Lung (tissue), 12 donors: ENCODE measurements around the gene LDLRAD2. TPM values are rescaled to one million over a fixed set of nuclear protein-coding genes. Genes with fewer than 3 reads are reported as not detected.

Source experiments
- ATAC-seq: fragments of 200-7000 bp; cut with Tn5 transposase; one replicate; pipeline ENCODE4 v1.9.1; 2020; ENCODE audit warnings: moderate number of reproducible peaks; ENCODE audit not compliant: insufficient read depth, low FRiP score
- DNase-seq, 3 donors: peaks; one replicate each; pipeline ENCODE4 v3.0.0-alpha.2; 2013 to 2017
- H3K27ac ChIP-seq, 2 donors: one replicate each; pipeline ENCODE4 v1.5.1; 2013; ENCODE audit warnings: mild to moderate bottlenecking in 2 of 2, moderate library complexity in 2 of 2, control low read depth in 1 of 2, inconsistent platforms in 1 of 2, low read depth in 1 of 2, low read length in 1 of 2
- H3K27me3 ChIP-seq, 3 donors: one replicate each; pipeline ENCODE4 v1.5.1; 2013; ENCODE audit warnings: low read length in 2 of 3; ENCODE audit not compliant: control insufficient read depth in 3 of 3, insufficient read depth in 3 of 3
- H3K36me3 ChIP-seq, 4 donors: one replicate each; pipeline ENCODE4 v1.5.1; 2013; ENCODE audit warnings: low read length in 4 of 4, mild to moderate bottlenecking in 1 of 4, moderate library complexity in 1 of 4; ENCODE audit not compliant: control insufficient read depth in 4 of 4, insufficient read depth in 4 of 4
- H3K4me1 ChIP-seq, 5 donors: one replicate each; pipeline ENCODE4 v1.5.1; 2013; ENCODE audit warnings: low read length in 5 of 5, mild to moderate bottlenecking in 2 of 5, moderate library complexity in 1 of 5; ENCODE audit not compliant: control insufficient read depth in 5 of 5, insufficient read depth in 5 of 5
- H3K4me3 ChIP-seq: one replicate; pipeline ENCODE4 v1.5.1; 2013; ENCODE audit warnings: mild to moderate bottlenecking, control low read depth, moderate library complexity
- H3K9ac ChIP-seq, 2 donors: one replicate each; pipeline ENCODE4 v1.5.1; 2013; ENCODE audit warnings: low read length in 2 of 2, control low read depth in 1 of 2; ENCODE audit not compliant: insufficient read depth in 1 of 2
- H3K9me3 ChIP-seq, 4 donors: one replicate each; pipeline ENCODE4 v1.5.1; 2013; ENCODE audit warnings: low read length in 3 of 4, mild to moderate bottlenecking in 1 of 4, moderate library complexity in 1 of 4; ENCODE audit not compliant: control insufficient read depth in 4 of 4, insufficient read depth in 3 of 4
- WGBS, 2 donors: extraction: QIAGEN DNeasy Blood & Tissue Kit; methylation state at CpG; one replicate each; pipeline ENCODE4 v1.1.7; 2013; 5-methylcytosine and 5-hydroxymethylcytosine counted together
- polyA plus RNA-seq, 2 donors: library from polyadenylated mRNA; stranded (reverse); fragments of 200-250 nt; gene quantifications; one replicate each; pipeline ENCODE4 v1.2.1, GENCODE V29; 2013
- total RNA-seq, 2 donors: library from RNA; depleted of rRNA in 1 of 2; stranded (reverse); fragments of >200 nt in 1 of 2; gene quantifications; one replicate each; pipeline ENCODE4 v1.2.1, GENCODE V29; 2014 to 2021
- TF ChIP-seq, protein P1 (sequence below): IDR thresholded peaks from 2 replicates; pipeline ENCODE4 v1.5.1; 2012; ENCODE audit warnings: mild to moderate bottlenecking; ENCODE audit errors: control extremely low read depth, extremely low read depth
- donor health status: control.
- donor health status: control.
- donor health status: Bipolar disorder and iron deficiency.
- donor health status: healthy.
- donor health status: DM: yes; HTN: yes; CAD: no.

The LDLRAD2 gene
- total and polyA plus RNA-seq, 4 donors = 0.20 to 2.8 (median 0.54) TPM

DNA sequence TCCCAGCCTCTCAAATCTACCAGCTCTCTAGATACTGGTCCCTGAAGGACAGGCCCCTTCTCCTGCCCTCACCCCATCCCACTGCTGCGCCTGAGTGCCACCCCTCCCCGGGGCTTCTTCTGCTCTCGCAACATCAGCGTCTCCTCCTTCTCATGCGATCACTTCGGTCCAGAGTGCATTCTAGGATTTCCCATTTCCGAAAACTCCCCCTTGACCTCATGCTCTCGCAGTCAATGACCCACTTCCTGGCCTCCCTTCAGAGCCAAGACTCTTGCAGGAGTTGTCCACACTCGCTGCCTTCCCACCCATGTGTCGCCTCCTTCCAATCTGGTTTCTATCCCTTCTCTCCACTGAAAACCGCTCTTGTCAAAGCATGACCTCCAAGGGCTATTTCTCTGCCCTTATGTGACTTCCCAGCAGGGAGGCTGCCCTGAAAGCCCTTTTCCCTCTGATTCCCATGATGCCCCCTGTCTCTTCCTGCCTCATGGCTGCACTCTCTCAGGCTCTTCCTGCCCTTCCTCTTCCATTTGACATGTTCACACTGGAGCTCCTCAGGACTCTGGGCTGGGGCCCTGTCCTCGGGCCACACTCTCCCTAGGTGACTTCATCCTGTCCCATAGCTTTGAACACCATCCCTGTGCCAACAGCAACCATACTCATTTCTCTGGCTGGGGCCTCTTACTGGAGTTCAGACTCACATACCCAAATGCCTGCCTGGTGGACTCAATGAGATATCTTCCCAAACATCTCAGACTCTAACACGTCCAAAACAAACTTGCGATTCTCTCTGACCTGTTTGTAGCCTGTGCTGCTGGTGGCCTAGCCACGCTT, 46.0 kb downstream of the LDLRAD2 start:
- ATAC-seq (no peak), DNase-seq (peak in 1 of 3 donors; percentile 37)
- Histone ChIP-seq H3K27ac (no peak overlapping the region), H3K27me3 (no peaks in the 10 kb centered on the region), H3K36me3 (peaks cover 17 to 61% (median 26%) of the 10 kb centered on the region in 4 donors), H3K9me3 (no peaks in the 10 kb centered on the region), H3K4me3 (no peak overlapping the region), H3K4me1 (no peaks in the 10 kb centered on the region), H3K9ac (no peak overlapping the region)
- TF ChIP-seq, protein P1, sequence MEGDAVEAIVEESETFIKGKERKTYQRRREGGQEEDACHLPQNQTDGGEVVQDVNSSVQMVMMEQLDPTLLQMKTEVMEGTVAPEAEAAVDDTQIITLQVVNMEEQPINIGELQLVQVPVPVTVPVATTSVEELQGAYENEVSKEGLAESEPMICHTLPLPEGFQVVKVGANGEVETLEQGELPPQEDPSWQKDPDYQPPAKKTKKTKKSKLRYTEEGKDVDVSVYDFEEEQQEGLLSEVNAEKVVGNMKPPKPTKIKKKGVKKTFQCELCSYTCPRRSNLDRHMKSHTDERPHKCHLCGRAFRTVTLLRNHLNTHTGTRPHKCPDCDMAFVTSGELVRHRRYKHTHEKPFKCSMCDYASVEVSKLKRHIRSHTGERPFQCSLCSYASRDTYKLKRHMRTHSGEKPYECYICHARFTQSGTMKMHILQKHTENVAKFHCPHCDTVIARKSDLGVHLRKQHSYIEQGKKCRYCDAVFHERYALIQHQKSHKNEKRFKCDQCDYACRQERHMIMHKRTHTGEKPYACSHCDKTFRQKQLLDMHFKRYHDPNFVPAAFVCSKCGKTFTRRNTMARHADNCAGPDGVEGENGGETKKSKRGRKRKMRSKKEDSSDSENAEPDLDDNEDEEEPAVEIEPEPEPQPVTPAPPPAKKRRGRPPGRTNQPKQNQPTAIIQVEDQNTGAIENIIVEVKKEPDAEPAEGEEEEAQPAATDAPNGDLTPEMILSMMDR = no peak
- WGBS, 2 donors = 65 to 78% methylated on average over 15 of the region's 15 CpGs

DNA sequence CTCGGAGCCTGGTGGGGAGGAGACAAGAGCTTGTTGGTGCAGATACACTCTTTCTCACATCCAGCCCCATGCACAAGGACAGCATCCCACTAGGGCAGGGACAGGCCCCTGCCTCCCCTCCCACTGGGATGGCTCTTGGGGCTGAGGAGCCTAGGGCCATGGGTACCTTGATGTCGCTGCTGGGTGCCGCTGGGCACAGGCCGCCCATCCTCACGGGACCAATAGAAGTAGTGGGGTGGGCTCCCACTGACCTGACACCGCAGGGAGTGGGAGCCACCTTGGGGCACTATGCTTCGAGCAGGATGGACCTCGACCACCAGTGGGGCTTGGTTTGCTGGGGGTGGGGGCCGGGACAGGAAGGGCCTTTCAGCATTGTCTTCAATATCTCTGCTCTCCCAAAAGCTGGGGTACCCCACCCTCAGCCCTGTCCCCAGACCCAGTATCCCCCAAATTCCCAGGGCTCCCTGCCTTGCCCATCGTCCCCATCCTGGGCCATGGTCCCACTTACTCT, 47.7 kb downstream of the LDLRAD2 start:
- no peaks in the 10 kb centered on the region for H3K9me3 ChIP-seq
- no peak overlapping the region for H3K27ac ChIP-seq
- no peak for DNase-seq
- no peak overlapping the region for H3K4me3 ChIP-seq
- no peaks in the 10 kb centered on the region for H3K27me3 ChIP-seq
- no peak for ATAC-seq
- no peak overlapping the region for H3K9ac ChIP-seq
- 96% methylated on average over 10 of the region's 10 CpGs for WGBS, 2 donors
- TF ChIP-seq, protein P1 = no peak
- H3K36me3 ChIP-seq = peaks cover 17 to 64% (median 29%) of the 10 kb centered on the region in 4 donors
- no peaks in the 10 kb centered on the region for H3K4me1 ChIP-seq

DNA sequence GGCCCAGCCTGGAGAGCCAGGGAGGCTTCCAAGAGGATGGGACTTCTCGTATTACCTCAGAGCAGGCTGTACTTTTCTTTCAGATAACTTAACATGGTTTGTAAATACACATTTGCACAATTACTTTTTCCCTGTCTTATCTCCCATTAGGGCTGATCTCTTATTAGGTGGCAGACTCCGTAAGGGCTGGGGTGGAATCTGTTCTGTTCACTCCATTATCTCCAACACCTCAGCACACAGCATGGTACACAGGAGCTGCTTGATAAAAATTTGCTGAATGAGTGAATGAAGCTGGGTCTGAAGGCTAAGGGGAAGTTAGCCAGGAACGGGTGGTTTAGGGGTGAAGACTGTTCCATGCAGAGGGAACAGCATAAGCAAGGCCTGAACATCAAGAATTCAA, 48.9 kb downstream of the LDLRAD2 start:
- Histone ChIP-seq H3K9me3 (no peaks in the 10 kb centered on the region), H3K27ac (no peak overlapping the region), H3K4me1 (no peaks in the 10 kb centered on the region), H3K9ac (no peak overlapping the region), H3K27me3 (no peaks in the 10 kb centered on the region), H3K4me3 (no peak overlapping the region), H3K36me3 (peaks cover 17 to 64% (median 29%) of the 10 kb centered on the region in 4 donors)
- 92 to 96% methylated on average over 3 of the region's 3 CpGs for WGBS, 2 donors
- TF ChIP-seq, protein P1 = no peak
- DNase-seq (no peak), ATAC-seq (no peak)
